GM19099 (cell line): ENCODE data around the gene TXNRD3.

Experiments used
- POLR2A ChIP-seq: IDR thresholded peaks from 3 replicates; pipeline ENCODE4 v1.6.1; 2011; ENCODE audit warnings: low read depth; ENCODE audit not compliant: insufficient read length; ENCODE audit errors: extremely low read depth

The TXNRD3 gene

GRCh38 chr3:126582311-126582710, 72.6 kb downstream of the TXNRD3 start:
- no peak for TF ChIP-seq POLR2A

GRCh38 chr3:126581569-126581968, 73.4 kb downstream of the TXNRD3 start:
- no peak for TF ChIP-seq POLR2A

- no peak for TF ChIP-seq POLR2A
These were observed 74.2 kb downstream of the TXNRD3 start for GRCh38 chr3:126580746-126581145.

GRCh38 chr3:126578702-126579101, 76.2 kb downstream of the TXNRD3 start:
- TF ChIP-seq POLR2A = no peak

GRCh38 chr3:126577261-126577660, 77.7 kb downstream of the TXNRD3 start:
- TF ChIP-seq POLR2A = no peak

GRCh38 chr3:126573492-126574117, 81.3 kb downstream of the TXNRD3 start:
- no peak for TF ChIP-seq POLR2A

GRCh38 chr3:126571078-126571477, 83.8 kb downstream of the TXNRD3 start:
- no peak for TF ChIP-seq POLR2A

- TF ChIP-seq POLR2A = no peak
These were observed 84.8 kb downstream of the TXNRD3 start for GRCh38 chr3:126570103-126570541.

- TF ChIP-seq POLR2A = no peak
These were observed 85.4 kb downstream of the TXNRD3 start for GRCh38 chr3:126569390-126569975.

- TF ChIP-seq POLR2A = no peak
These were observed 86.1 kb downstream of the TXNRD3 start for GRCh38 chr3:126568776-126569342.

GRCh38 chr3:126567696-126568438, 87.1 kb downstream of the TXNRD3 start:
- TF ChIP-seq POLR2A = no peak

GRCh38 chr3:126562737-126563276, 92.1 kb downstream of the TXNRD3 start:
- TF ChIP-seq POLR2A = no peak

- no peak for TF ChIP-seq POLR2A
These were observed 96.4 kb downstream of the TXNRD3 start, which contains the start of gene C3orf22 for GRCh38 chr3:126558336-126559071. Gene C3orf22 (minus strand): TSS chr3:126558932. CDS start chr3:126553390, 5,542 bp downstream.

- no peak for TF ChIP-seq POLR2A
These were observed 97.2 kb downstream of the TXNRD3 start for GRCh38 chr3:126557761-126558160.

GRCh38 chr3:126557415-126557745, 97.5 kb downstream of the TXNRD3 start:
- TF ChIP-seq POLR2A = no peak
